H1 (cell line): Measurements from ENCODE around the gene IKZF2. TPM values are rescaled to one million over a fixed set of nuclear protein-coding genes. Genes with fewer than 3 reads are reported as not detected.

ENCODE experiments used
- CTCF ChIA-PET: fragments of 300-600 bp; sonication (Branson Sonifier 250); formaldehyde crosslinking; loops from one replicate; lab custom pipeline; 2021; ENCODE audit not compliant: partially characterized antibody; lab: Charles Lee
- POLR2A ChIA-PET: fragments of 300-600 bp; sonication (Branson Sonifier 250); formaldehyde crosslinking; loops from one replicate; lab custom pipeline; 2021; ENCODE audit warnings: inconsistent platforms; ENCODE audit not compliant: partially characterized antibody; lab: Charles Lee
- DNase-seq, 2 experiments: peaks; one replicate each; pipeline versions ENCODE4 v3.0.0 to v3.0.0-alpha.2; 2010 to 2022; ENCODE audit warnings: low spot score in 2 of 2, low read depth in 1 of 2, mixed read lengths in 1 of 2
- FAIRE-seq: peaks from 2 replicates; lab custom pipeline; 2011; peaks lifted over from hg19 to GRCh38; lab: Jason Lieb, UNC
- H2AFZ ChIP-seq: 2 replicates; pipeline ENCODE4 v1.8.1; 2012; ENCODE audit warnings: low read length, inconsistent platforms
- H2AK5ac ChIP-seq: 2 replicates; pipeline ENCODE4 v1.6.1; 2013; ENCODE audit warnings: low read depth, low read length
- H2BK120ac ChIP-seq: replicated peaks from 2 replicates; pipeline ENCODE3; 2013; ENCODE audit warnings: low read depth, low read length, inconsistent platforms
- H2BK12ac ChIP-seq: 2 replicates; pipeline ENCODE4 v1.6.1; 2013; ENCODE audit warnings: low read depth, low read length
- H2BK15ac ChIP-seq: 2 replicates; pipeline ENCODE4 v1.6.1; 2013; ENCODE audit warnings: low read length
- H2BK20ac ChIP-seq: 2 replicates; pipeline ENCODE4 v1.6.1; 2013; ENCODE audit warnings: low read length
- H2BK5ac ChIP-seq: 2 replicates; pipeline ENCODE4 v1.6.1; 2013; ENCODE audit warnings: low read depth, low read length
- H3K14ac ChIP-seq: 2 replicates; pipeline ENCODE4 v1.6.1; 2013; ENCODE audit warnings: inconsistent platforms; ENCODE audit not compliant: insufficient read length
- H3K18ac ChIP-seq: 2 replicates; pipeline ENCODE4 v1.6.1; 2013; ENCODE audit warnings: low read length; ENCODE audit errors: extremely low read depth
- H3K23ac ChIP-seq: 2 replicates; pipeline ENCODE4 v1.6.1; 2013; ENCODE audit warnings: inconsistent platforms; ENCODE audit not compliant: insufficient read length
- H3K23me2 ChIP-seq: 2 replicates; pipeline ENCODE4 v1.6.1; 2013; ENCODE audit warnings: low read depth, low read length
- H3K27ac ChIP-seq: 2 replicates; pipeline ENCODE4 v1.6.1; 2011; ENCODE audit warnings: low read depth, low read length, inconsistent platforms
- H3K27me3 ChIP-seq, 4 experiments: replicated peaks in 1 of 4; 1 replicate in 1 of 4; 2 replicates in 3 of 4; pipeline versions ENCODE4 v1.6.1 to v1.8.1; 2011 to 2013; ENCODE audit warnings: low read length in 3 of 4, mild to moderate bottlenecking in 3 of 4, inconsistent platforms in 2 of 4, mixed read lengths in 2 of 4, moderate library complexity in 1 of 4; ENCODE audit not compliant: control insufficient read depth in 3 of 4, insufficient read depth in 3 of 4; ENCODE audit errors: extremely low read depth in 1 of 4
- H3K36me3 ChIP-seq, 4 experiments: 2 replicates each; pipeline versions ENCODE4 v1.6.1 to v1.8.1; 2011 to 2013; ENCODE audit warnings: mild to moderate bottlenecking in 4 of 4, low read length in 3 of 4, moderate library complexity in 2 of 4, control low read depth in 1 of 4, inconsistent platforms in 1 of 4; ENCODE audit not compliant: insufficient read depth in 4 of 4, control insufficient read depth in 2 of 4
- H3K4ac ChIP-seq: replicated peaks from 2 replicates; pipeline ENCODE3; 2013; ENCODE audit warnings: low read length, low read depth, mixed read lengths, inconsistent platforms; ENCODE audit not compliant: insufficient read length
- H3K4me1 ChIP-seq, 4 experiments: replicated peaks in 1 of 4; 1 replicate in 1 of 4; 2 replicates in 3 of 4; pipeline versions ENCODE4 v1.6.1 to v1.8.1; 2011 to 2013; ENCODE audit warnings: low read length in 3 of 4, inconsistent platforms in 2 of 4, mixed read lengths in 1 of 4; ENCODE audit not compliant: insufficient read depth in 4 of 4, control insufficient read depth in 3 of 4
- H3K4me2 ChIP-seq, 2 experiments: 2 replicates each; pipeline versions ENCODE4 v1.6.1 to v1.8.1; 2011 to 2013; ENCODE audit warnings: low read depth in 2 of 2, low read length in 2 of 2, control low read depth in 1 of 2, inconsistent platforms in 1 of 2, mild to moderate bottlenecking in 1 of 2; ENCODE audit not compliant: insufficient read depth in 1 of 2
- H3K4me3 ChIP-seq, 4 experiments: fragments of 200-600, 300-600 bp in 1 of 4; sonication (generic), shearing (Covaris generic), sonication (Bioruptor Twin) in 1 of 4; 2 replicates each; pipeline versions ENCODE4 v1.5.1 to v1.8.1; 2011 to 2016; ENCODE audit warnings: low read length in 4 of 4, low read depth in 3 of 4, control low read depth in 2 of 4, inconsistent platforms in 2 of 4, mild to moderate bottlenecking in 2 of 4, mixed read lengths in 1 of 4, moderate library complexity in 1 of 4; ENCODE audit not compliant: insufficient read depth in 2 of 4; ENCODE audit errors: extremely low read depth in 1 of 4
- H3K56ac ChIP-seq: replicated peaks from 2 replicates; pipeline ENCODE3; 2013; ENCODE audit warnings: low read depth, mild to moderate bottlenecking, mixed read lengths, low read length, inconsistent platforms; ENCODE audit not compliant: insufficient read length
- H3K79me1 ChIP-seq: 2 replicates; pipeline ENCODE4 v1.6.1; 2013; ENCODE audit warnings: low read depth, low read length, control low read depth
- H3K79me2 ChIP-seq, 2 experiments: 2 replicates each; pipeline versions ENCODE4 v1.6.1 to v1.8.1; 2012 to 2013; ENCODE audit warnings: low read length in 2 of 2, mild to moderate bottlenecking in 2 of 2, inconsistent platforms in 1 of 2; ENCODE audit not compliant: insufficient read depth in 2 of 2, control insufficient read depth in 1 of 2
- H3K9ac ChIP-seq, 4 experiments: replicated peaks in 1 of 4; 1 replicate in 1 of 4; 2 replicates in 3 of 4; pipeline versions ENCODE4 v1.6.1 to v1.8.1; 2011 to 2013; ENCODE audit warnings: low read depth in 3 of 4, low read length in 3 of 4, control low read depth in 2 of 4, mild to moderate bottlenecking in 2 of 4, moderate library complexity in 2 of 4, inconsistent platforms in 1 of 4; ENCODE audit errors: extremely low read depth in 1 of 4
- H3K9me3 ChIP-seq, 2 experiments: 2 replicates each; pipeline versions ENCODE4 v1.6.1 to v1.8.1; 2012 to 2013; ENCODE audit warnings: mild to moderate bottlenecking in 2 of 2, moderate library complexity in 2 of 2, control low read depth in 1 of 2, inconsistent platforms in 1 of 2, low read depth in 1 of 2, low read length in 1 of 2, mixed read lengths in 1 of 2; ENCODE audit not compliant: insufficient read depth in 2 of 2
- H4K20me1 ChIP-seq, 2 experiments: replicated peaks in 1 of 2; 2 replicates each; pipeline versions ENCODE3 to v1.8.1; 2011 to 2013; ENCODE audit warnings: inconsistent platforms in 2 of 2, low read length in 2 of 2, mild to moderate bottlenecking in 1 of 2; ENCODE audit not compliant: insufficient read depth in 2 of 2, control insufficient read depth in 1 of 2
- H4K5ac ChIP-seq: 2 replicates; pipeline ENCODE4 v1.6.1; 2013; ENCODE audit warnings: low read length, low read depth, mixed read lengths, inconsistent platforms; ENCODE audit not compliant: insufficient read length
- H4K8ac ChIP-seq: 2 replicates; pipeline ENCODE4 v1.8.0; 2013; ENCODE audit warnings: mild to moderate bottlenecking, moderate library complexity, low read length, inconsistent platforms; ENCODE audit not compliant: insufficient read depth; ENCODE audit errors: extremely low read depth
- H4K91ac ChIP-seq: replicated peaks from 2 replicates; pipeline ENCODE3; 2013; ENCODE audit warnings: low read length, mixed read lengths, inconsistent platforms; ENCODE audit not compliant: insufficient read length
- ATF2 ChIP-seq: IDR thresholded peaks from 2 replicates; pipeline ENCODE4 v1.6.1; 2012; ENCODE audit warnings: low read length, inconsistent platforms
- BRCA1 ChIP-seq: IDR thresholded peaks from 2 replicates; pipeline ENCODE4 v1.6.1; 2012; ENCODE audit warnings: low read depth, low read length, improper control_type of control experiment
- CEBPB ChIP-seq: IDR thresholded peaks from 2 replicates; pipeline ENCODE4 v1.6.1; 2012; ENCODE audit warnings: low read depth, low read length
- CHD1 ChIP-seq: IDR thresholded peaks from 2 replicates; pipeline ENCODE4 v1.6.1; 2012; ENCODE audit warnings: low read depth, low read length, improper control_type of control experiment
- JUN ChIP-seq: IDR thresholded peaks from 2 replicates; pipeline ENCODE4 v1.6.1; 2011; ENCODE audit warnings: low read depth, mild to moderate bottlenecking, improper control_type of control experiment, low read length
- KDM4A ChIP-seq: IDR thresholded peaks from one replicate; pipeline ENCODE4 v1.7.1; 2012; ENCODE audit warnings: low read depth, mild to moderate bottlenecking, moderate library complexity, low read length, inconsistent platforms; ENCODE audit not compliant: severe bottlenecking
- KDM5A ChIP-seq: fragments of 200-600 bp; IDR thresholded peaks from 2 replicates; pipeline ENCODE4 v1.7.1; 2012; ENCODE audit warnings: mild to moderate bottlenecking, low read length, inconsistent platforms, mixed read lengths
- NANOG ChIP-seq: IDR thresholded peaks from 2 replicates; pipeline ENCODE4 v1.6.1; 2011; ENCODE audit warnings: low read length, low read depth, mild to moderate bottlenecking, inconsistent platforms; ENCODE audit not compliant: insufficient read depth, poor library complexity, severe bottlenecking
- PHF8 ChIP-seq: fragments of 200-600 bp; sonication (generic); conservative IDR thresholded peaks from 2 replicates; pipeline ENCODE4 v1.7.1; 2012; ENCODE audit warnings: low read depth, mild to moderate bottlenecking, inconsistent platforms, low read length, moderate library complexity
- POU5F1 ChIP-seq: IDR thresholded peaks from 2 replicates; pipeline ENCODE4 v1.6.1; 2011; ENCODE audit warnings: low read depth, mild to moderate bottlenecking, low read length, moderate library complexity
- SUZ12 ChIP-seq: fragments of 200-600 bp; sonication (generic); IDR thresholded peaks from 2 replicates; pipeline ENCODE4 v1.6.1; 2012; ENCODE audit warnings: mild to moderate bottlenecking, inconsistent platforms, low read length, moderate library complexity, mixed read lengths
- TAF7 ChIP-seq: optimal IDR thresholded peaks from 2 replicates; pipeline ENCODE3; 2011; ENCODE audit warnings: low read depth, mild to moderate bottlenecking, inconsistent platforms, low read length, moderate library complexity, borderline replicate concordance
- polyA plus RNA-seq, 7 experiments: library from polyadenylated mRNA; depleted of rRNA in 3 of 7; stranded (reverse) in 5 of 7; unstranded in 2 of 7; fragments of >200 nt in 5 of 7; fragments of 200-250 nt in 2 of 7; gene quantifications; 1 replicate in 5 of 7; 2 replicates in 1 of 7; 4 replicates in 1 of 7; pipeline versions ENCODE4 v1.2.1 to v1.2.3, GENCODE V29; 2011 to 2013; ENCODE audit warnings: missing spikeins in 2 of 7, mixed read lengths in 2 of 7
- total RNA-seq: library from RNA; stranded (reverse); fragmentation: NEBNext Ultra II Directional; extraction: Animal tissue kit (Norgen Biotek cat#: 25700); gene quantifications from 2 replicates; pipeline ENCODE4 v1.2.1, GENCODE V29; 2021

The IKZF2 gene
- total and polyA plus RNA-seq, 2 of the 8 experiments (the other 6 are each of a cell fraction or from before 2014, with no cell fraction given) = 1.7 to 4.4 TPM

GRCh38 chr2:213002383-213002782 is 149.0 kb downstream of the IKZF2 start:
- Histone ChIP-seq H3K36me3 (no peaks in the 10 kb centered on the region; a peak in 1 of 8 replicates), H4K20me1 (no peaks in the 10 kb centered on the region), H3K18ac (no peak overlapping the region), H2BK15ac (no peak overlapping the region), H3K4me3 (no peak overlapping the region), H3K14ac (no peak overlapping the region), H4K91ac (no peak overlapping the region), H3K9ac (no peak overlapping the region), H3K9me3 (no peaks in the 10 kb centered on the region), H3K56ac (no peak overlapping the region), H3K23ac (no peak overlapping the region), H3K4me2 (no peak overlapping the region), H2BK20ac (no peak overlapping the region), H3K4ac (no peak overlapping the region), H2BK12ac (no peak overlapping the region), H2BK5ac (no peak overlapping the region), H2AK5ac (no peak overlapping the region), H3K79me2 (no peaks in the 10 kb centered on the region), H3K4me1 (no peaks in the 10 kb centered on the region), H3K27me3 (no peaks in the 10 kb centered on the region), H2BK120ac (no peak overlapping the region), H4K5ac (no peak overlapping the region), H3K23me2 (no peaks in the 10 kb centered on the region), H3K27ac (no peak overlapping the region), H4K8ac (no peak overlapping the region), H3K79me1 (no peaks in the 10 kb centered on the region), H2AFZ (no peak overlapping the region)
- POLR2A ChIA-PET = no interaction called here
- no peak for TF ChIP-seq CEBPB
- TF ChIP-seq ATF2 = no peak
- no peak for TF ChIP-seq PHF8
- no peak for TF ChIP-seq BRCA1
- TF ChIP-seq NANOG = no peak
- TF ChIP-seq JUN = no peak
- TF ChIP-seq SUZ12 = no peak
- TF ChIP-seq CHD1 = no peak
- TF ChIP-seq TAF7 = no peak
- no peak for TF ChIP-seq KDM5A
- TF ChIP-seq POU5F1 = no peak
- TF ChIP-seq KDM4A = no peak
- no peak for FAIRE-seq
- CTCF ChIA-PET = interaction anchor here (0.6 kb wide), 1 partner anchor 316 kb away, joined by 3 read pairs; no protein-coding TSS in a partner anchor
- DNase-seq = no peak
